Measurements from ENCODE around the gene TBC1D22A.

- no peak for TF ChIP-seq JUND (IDR thresholded peaks at IDR 0.05)
- TF ChIP-seq GABPA (IDR thresholded peaks at IDR 0.05; ENCODE audit: low read depth), result no peak
- TF ChIP-seq POLR2AphosphoS5 (IDR thresholded peaks at IDR 0.05; ENCODE audit: low read depth, low read length), result no peak
- TF ChIP-seq, protein P1, sequence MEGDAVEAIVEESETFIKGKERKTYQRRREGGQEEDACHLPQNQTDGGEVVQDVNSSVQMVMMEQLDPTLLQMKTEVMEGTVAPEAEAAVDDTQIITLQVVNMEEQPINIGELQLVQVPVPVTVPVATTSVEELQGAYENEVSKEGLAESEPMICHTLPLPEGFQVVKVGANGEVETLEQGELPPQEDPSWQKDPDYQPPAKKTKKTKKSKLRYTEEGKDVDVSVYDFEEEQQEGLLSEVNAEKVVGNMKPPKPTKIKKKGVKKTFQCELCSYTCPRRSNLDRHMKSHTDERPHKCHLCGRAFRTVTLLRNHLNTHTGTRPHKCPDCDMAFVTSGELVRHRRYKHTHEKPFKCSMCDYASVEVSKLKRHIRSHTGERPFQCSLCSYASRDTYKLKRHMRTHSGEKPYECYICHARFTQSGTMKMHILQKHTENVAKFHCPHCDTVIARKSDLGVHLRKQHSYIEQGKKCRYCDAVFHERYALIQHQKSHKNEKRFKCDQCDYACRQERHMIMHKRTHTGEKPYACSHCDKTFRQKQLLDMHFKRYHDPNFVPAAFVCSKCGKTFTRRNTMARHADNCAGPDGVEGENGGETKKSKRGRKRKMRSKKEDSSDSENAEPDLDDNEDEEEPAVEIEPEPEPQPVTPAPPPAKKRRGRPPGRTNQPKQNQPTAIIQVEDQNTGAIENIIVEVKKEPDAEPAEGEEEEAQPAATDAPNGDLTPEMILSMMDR (IDR thresholded peaks at IDR 0.05), result no peak
- TF ChIP-seq, protein P2, sequence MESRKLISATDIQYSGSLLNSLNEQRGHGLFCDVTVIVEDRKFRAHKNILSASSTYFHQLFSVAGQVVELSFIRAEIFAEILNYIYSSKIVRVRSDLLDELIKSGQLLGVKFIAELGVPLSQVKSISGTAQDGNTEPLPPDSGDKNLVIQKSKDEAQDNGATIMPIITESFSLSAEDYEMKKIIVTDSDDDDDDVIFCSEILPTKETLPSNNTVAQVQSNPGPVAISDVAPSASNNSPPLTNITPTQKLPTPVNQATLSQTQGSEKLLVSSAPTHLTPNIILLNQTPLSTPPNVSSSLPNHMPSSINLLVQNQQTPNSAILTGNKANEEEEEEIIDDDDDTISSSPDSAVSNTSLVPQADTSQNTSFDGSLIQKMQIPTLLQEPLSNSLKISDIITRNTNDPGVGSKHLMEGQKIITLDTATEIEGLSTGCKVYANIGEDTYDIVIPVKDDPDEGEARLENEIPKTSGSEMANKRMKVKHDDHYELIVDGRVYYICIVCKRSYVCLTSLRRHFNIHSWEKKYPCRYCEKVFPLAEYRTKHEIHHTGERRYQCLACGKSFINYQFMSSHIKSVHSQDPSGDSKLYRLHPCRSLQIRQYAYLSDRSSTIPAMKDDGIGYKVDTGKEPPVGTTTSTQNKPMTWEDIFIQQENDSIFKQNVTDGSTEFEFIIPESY (IDR thresholded peaks at IDR 0.05; ENCODE audit: borderline replicate concordance, low read depth), result no peak
- no peak for TF ChIP-seq TCF12 (IDR thresholded peaks at IDR 0.05)
- no peak for TF ChIP-seq SMC3 (IDR thresholded peaks at IDR 0.05; ENCODE audit: low read depth, low read length)
- TF ChIP-seq SIN3A (IDR thresholded peaks at IDR 0.05; ENCODE audit: borderline replicate concordance, low read depth, low read length), result no peak
Observed at GRCh38 chr22:47144076-47144765, 381.8 kb downstream of the TBC1D22A start.
